ENCODE data around the gene XKR7.

Gene XKR7

GRCh38 chr20:32045999-32046398, 78.0 kb downstream of the XKR7 start:
- no peak for DNase-seq (ENCODE audit: low spot score)

DNA sequence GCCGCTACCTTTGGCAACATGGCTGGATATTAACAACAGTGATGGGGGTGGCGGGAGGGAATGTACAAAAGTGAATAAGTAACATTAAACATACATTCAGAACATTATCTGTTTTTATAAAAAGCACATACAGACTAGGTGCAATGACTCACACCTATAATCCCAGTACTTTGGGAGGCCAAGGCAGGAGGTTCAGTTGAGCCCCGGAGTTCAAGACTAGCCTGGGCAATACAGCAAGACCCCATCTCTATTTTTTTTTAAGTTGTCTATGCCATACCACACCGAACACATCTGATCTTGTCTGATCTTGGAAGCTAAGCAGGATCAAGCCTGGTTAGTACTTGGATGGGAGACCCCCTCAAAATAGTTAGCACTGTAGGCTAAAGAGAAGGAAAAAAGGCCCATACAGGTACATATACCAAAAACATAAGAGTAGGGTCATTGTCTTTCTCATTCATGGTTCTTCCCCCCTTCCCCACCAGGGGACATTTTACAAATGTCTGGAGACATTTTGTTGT, 82.4 kb downstream of the XKR7 start:
- DNase-seq (ENCODE audit: low spot score), result no peak

- peak; percentile 12 for DNase-seq (ENCODE audit: low spot score)
Measured at GRCh38 chr20:32050851-32051556, 83.1 kb downstream of the XKR7 start.

DNA sequence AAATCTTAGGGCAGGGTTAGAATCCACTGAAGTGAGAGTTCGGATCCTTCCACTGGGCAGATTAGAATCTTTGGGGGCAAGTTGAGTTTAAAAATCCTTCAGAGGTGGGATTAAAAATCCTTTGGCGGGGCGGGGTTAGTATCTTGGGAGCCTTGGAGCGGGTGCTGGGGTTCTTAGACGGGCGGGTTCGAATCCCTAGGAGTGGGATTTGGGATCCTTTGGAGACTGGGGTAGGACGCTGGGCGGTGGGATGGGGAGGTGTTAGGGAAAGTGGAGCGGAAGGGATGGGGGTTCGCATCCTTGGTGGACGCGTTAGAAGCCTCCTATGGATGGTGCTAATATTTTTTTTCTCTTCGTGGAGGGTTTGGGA, 83.8 kb downstream of the XKR7 start:
- DNase-seq (ENCODE audit: low spot score), result no peak

GRCh38 chr20:32052090-32052777, 84.3 kb downstream of the XKR7 start, which contains the start of gene HCK:
TSS of gene HCK (plus strand) at chr20:32052242.
- DNase-seq (ENCODE audit: low spot score), result no peak

GRCh38 chr20:32052778-32053362, 84.9 kb downstream of the XKR7 start:
- peak; percentile 6 for DNase-seq (ENCODE audit: low spot score)

Data from CD4-positive, alpha-beta T cell treated with Interleukin-6 at 100 ng/mL for 8 hours (primary cell).